NCI-H345 (cell line): ENCODE data around the gene P2RY2.
"Not testable (repeated sequence)": the region's sequence is repeated elsewhere in the genome, so short reads cannot be mapped to it uniquely, and the experiment has no call there.

Experiments
- DNase-seq: peaks from one replicate; lab custom pipeline; 2025; lab: John Stamatoyannopoulos, UW

The P2RY2 gene

DNA sequence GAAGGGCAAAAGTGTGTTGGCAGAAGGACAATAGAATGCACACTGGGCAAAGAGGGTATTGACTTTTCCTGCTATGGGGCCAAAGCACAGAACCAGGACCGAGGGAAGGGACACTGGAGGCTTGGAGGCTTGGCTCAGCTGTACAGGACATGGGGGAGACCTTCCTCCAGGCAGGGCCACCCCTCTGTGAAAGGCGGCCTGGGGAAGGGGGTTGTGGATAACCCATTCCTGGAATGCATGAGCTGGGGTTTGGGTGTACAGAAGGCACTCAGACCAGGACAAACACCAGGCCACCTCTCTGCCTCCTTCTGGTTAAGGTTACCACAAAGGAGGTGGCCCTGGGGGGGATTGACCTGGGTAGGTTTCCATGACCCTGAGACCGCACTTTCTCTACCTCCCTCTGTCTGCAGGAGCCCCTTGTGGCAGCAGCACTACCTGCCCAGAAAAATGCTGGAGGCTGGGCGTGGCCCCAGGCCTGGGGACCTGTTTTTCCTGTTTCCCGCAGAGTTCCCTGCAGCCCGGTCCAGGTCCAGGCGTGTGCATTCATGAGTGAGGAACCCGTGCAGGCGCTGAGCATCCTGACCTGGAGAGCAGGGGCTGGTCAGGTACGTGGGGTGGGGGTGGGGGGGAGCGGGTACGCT lies 9.6 kb downstream of the P2RY2 start:
- peak; percentile 11 for DNase-seq

DNA sequence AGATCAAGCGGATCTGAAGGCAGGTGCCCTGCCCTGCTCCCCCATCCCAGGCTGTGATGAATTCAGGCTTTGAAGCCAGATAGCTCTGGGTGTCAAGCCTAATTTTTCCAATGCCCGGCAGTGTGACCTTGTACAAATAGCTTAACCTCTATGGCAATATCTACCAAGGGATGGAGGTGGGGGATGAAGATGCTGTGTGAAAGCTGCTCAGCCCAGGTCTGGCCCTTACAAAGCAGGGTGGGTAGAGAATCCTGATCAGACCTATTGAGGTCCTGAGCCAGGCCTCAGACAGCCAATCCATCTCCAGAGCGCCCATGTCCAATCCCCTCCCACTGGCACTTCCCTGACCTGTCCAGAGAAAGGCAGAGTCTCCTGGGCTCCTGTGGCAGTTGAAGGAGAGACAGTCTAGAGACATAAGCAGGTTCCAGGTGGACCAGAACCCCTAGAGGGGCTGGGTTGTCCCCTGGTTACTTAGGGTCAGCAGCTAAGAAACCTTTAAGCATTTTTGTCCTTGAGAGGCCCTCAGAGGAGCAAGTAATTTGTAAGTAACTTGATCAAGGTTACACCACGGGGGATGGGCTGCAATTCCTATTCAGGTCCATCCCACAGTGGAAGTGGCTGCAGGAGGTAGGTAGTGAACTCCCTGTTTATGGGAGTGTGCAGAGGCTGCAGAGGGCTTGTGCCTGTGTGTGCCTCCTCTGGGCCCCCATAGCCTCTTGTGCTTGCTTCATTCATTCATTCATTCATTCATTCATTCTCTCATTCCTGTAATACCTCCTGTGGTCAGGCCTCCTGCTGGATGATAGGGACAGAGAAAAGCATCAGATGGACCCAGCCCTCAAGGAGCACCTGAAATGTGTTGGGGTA lies 10.4 kb downstream of the P2RY2 start:
- DNase-seq, result no peak

DNA sequence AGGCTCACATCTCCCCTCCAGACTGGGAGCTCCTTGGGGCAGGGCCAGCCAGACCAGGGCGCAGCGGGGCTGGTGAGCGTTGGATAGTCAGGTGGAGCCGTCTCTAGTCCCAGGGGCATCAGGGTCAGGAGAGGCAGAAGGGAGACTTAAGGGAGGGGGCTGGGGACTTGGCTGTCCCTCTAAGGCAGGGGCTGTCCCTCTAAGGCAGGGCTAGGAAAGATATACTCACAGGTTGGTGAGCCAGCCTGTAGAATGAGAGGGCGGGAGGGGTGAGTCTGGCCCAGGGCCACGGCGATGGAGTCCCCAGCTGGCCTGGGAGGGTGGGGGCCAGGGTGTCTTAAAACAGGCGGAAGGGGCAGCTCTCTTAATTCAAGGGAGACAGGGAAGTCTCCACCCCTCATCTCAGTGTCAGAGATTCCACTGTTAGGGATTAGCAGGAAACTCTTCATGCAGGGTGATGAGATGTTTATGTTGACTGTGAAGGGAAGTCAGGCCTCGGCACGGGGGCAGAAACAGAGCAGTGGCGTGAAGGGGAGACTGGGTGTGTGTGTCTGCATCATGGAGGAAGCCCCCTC lies 11.3 kb downstream of the P2RY2 start:
- no peak for DNase-seq

DNA sequence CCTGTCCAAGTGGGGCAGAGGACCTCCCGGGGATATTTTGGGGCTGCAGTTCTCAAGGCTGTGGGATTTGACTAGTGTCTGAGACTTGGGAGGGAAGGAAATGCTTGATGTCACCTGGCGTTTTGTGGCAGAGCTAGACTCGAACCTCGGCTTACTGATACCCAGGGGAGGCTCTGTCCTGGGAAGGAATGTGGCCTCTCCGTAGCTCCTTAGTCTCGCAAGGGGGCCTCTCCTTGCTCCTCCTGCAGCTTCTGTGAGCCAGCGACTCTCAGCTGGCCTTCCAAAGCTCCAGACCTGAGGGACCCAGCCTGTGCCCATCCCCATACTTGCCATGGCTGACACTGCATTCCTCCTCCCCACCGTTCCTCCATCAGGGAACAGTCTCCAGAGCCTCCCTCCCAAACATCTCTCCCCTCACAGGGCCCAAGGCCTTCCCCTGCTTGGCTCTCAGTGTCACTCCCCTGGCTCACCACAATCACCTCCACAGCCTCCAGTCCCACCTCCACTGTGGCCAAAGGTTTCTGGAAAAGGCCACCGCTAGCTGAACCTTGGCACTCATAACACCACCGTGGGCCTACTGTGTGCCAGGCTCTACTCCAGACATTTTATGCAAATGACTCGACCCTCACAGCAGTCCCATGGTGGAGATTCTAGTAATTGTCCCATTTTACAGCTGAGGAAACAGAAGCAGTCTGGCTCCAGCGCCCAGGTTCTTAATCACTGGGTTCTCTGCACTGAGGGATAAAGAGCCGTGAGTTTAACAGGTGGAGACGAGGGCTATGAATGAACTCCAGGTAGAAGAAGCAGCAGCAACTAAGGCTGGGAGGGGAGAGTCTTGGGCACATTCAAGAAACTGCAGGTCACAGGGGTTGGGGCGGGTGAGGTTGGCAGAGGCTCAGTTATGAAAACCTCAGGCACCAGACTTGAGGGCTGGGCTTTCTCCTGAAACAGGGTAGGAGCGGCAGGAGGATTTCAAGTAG lies 12.1 kb downstream of the P2RY2 start:
- DNase-seq, result no peak

DNA sequence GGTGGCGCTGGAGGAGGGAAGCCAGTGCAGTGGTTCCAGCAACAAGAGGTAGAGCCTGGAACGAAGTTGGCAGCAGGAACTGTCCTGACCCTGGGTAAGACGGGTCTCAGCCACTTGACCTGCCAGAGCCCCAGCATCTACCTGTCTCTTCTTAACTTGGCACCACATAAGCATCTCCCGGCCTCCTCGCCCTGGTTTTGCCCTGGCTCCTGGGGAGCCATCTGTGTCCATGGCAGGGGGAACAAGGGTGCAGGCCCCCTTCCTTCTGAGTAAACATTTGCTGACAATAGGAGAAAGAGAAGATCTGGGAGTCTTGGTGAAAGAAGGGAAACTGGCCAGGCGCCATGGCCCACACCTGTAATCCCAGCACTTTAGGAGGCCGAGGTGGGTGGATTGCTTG lies 12.8 kb downstream of the P2RY2 start:
- DNase-seq, result no peak

DNA sequence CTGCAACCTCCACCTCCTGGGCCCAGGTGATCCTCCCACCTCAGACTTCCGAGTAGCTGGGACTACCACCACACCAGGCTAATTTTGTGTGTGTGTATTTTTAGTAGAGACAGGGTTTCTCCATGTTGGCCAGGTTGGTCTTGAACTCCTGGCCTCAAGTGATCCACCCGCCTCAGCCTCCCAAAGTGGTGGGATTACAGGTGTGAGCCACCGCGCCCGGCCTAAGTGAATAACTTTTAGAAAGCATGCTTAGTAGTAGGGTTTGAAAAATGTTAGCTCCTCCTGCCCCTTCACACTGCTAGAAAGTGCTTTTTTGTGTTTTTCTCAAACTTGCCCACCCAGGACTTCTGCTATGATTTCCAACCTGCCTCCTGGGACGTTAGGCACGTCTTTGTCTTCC lies 14.4 kb downstream of the P2RY2 start:
- DNase-seq, result not testable (repeated sequence)

DNA sequence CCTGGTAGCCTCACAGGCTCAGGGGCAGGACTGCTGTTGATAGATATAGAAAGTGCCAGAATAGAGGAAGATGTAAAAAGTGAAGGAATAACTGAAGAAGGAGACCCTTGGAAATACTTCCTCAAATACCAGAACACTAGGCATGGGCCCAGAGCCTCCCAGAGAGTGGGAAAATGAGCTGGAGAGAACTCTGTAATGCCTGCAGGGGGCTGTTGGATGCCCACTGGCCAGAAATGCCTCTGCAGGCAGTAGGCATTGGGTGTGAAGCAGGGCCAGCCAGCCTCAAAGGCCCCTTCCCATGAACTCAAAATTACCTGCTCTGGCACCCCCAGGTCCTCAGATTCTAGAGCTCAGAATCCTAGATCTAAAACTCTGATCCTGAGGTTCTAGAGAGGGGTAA lies 15.1 kb downstream of the P2RY2 start:
- no peak for DNase-seq

GRCh38 chr11:73233692-73234470 lies 15.8 kb downstream of the P2RY2 start:
- DNase-seq, result no peak

GRCh38 chr11:73234471-73235181 lies 16.5 kb downstream of the P2RY2 start:
- DNase-seq, result no peak

- DNase-seq, result no peak
Measured at GRCh38 chr11:73235236-73235786, 17.2 kb downstream of the P2RY2 start.

DNA sequence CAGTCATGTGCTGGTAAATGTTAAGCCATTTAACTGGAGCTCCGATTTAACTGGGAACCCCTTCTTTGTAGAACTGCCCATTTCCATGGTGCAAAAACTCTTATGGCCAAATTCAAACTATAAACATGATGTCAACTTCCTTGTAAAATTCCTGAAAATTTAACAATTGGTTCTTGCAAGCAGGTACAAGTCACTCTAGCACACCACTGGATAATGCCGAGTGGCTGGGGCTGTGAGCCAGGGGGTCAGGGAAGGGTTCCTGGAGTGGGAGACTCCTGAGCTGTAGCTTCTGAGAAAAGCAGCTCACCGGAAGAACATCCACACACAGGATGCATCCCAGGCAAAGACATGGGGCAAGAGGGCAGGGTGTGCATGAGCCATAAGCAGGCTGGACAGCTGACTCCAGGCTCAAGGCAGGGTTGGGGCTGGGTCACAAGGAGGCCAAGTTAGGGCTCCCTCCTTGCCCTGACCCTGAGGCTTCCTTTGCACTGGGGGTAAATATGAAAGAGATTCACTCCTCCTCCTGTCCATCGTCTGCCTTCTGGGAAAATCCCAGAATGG lies 18.2 kb downstream of the P2RY2 start:
- no peak for DNase-seq

DNA sequence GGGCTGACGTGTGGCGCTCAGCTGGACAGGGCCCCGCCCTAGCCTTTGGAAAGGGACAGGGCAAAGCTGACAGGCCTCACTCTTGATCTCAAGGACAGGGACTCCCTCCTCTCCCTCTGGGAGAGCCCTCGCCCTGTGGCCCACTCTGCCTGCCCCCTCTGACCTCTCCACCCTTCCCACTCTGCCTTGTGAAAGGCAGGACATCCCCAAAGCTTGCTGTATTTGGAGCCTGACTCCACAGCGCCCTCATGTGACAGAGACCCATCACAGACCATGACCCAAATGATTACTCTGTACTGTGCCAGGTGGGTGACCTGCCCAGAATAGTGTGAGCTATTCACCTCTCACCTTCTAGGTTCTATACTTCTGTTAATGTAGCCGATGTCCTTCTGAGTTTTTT lies 18.8 kb downstream of the P2RY2 start:
- peak; percentile 29 for DNase-seq

DNA sequence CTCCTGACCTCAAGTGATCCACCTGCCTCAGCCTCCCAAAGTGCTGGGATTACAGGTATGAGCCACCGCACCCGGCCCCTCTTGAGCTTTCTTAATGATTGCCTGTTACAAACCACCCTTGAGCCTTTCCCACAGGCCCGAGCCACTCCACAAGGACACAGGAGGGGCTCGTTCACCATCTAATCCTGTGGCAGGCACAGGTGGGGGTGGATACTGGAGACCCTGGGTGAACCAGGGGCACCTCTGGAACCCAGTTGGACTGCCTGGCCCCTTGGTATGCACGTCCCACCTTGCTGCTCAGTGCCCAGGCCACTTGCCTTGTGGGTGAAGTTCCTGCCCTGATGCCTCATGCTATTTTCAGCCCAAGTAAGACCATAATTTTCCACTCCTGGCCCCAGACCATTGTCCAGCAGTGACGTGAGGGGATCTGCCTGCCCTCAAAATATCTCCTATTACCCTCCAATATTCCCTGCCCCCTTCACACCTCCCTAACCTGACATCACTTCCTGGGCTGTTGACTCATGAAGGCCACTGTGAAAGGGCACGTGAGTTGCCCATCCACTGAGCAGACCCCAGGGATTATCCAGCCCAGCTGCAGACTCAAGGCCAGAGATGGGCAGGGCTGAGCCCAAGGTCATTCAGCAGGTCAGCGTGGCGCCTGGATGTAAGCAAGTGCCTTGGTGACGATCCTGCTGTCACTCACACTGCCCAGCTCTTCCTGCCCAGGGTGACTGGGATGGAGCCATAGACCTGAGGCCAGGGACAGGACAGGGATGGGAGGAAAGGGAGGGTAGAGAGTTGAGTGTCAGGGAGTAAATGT lies 19.6 kb downstream of the P2RY2 start:
- DNase-seq, result no peak

- no peak for DNase-seq
Measured at GRCh38 chr11:73239111-73239521, 21.0 kb downstream of the P2RY2 start.

DNA sequence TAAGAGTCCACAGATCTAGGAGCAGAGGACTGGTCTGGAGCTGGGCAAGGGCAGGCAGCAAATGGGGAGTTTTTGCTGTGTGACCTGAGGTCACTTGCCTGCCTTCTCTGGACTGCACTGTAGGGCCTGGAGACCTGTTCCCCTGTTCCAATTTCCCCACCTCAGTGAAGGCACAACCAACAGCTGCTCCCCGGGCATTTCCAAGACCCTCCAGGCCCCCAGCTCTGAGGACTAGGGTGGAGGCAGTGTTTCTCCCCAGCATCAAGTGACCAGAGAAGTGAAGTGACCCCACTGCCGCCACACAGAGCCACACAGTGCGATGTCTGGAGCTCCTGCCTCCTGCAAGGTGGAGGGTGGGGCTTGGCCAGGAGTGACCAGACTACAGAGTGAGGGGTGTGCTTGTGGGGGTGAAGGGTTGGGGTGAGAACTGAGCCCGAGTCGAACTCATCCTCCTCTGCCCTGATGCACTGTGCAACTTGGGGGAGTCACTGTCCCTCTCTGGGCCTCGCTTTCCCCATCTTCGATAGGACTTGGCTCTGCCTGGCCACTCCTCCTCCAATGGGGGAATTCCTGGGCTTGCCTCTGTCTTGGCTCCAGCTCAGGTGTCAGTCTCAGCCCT lies 21.6 kb downstream of the P2RY2 start:
- DNase-seq, result no peak

DNA sequence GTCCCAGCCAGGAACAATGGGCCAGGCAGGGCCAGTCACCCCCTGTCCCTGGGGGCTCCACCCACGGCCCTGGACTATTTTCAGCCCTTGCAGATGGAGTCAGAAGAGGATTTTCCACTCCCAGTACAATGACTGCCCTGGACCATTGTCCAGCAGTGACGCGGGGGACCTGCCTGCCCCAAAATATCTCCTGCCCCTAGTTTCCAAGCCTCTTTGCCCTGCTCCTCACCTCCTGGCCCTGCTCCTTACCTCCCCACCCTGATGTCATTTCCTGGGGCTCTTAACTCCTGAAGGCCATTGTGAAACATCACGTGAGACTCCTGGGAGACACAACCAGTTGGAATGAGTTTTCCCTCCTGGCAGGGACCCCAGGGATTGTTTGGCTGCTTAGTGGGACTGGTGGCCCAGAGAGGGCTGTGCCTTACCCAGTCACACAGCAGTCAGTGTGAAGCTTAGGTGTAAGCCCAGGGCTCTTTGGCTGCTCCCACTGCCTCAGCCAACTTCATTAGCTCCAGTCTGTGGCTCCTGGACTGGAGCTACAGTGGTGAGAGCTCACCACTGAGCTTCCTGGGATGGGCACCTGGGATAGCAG lies 22.2 kb downstream of the P2RY2 start:
- no peak for DNase-seq

DNA sequence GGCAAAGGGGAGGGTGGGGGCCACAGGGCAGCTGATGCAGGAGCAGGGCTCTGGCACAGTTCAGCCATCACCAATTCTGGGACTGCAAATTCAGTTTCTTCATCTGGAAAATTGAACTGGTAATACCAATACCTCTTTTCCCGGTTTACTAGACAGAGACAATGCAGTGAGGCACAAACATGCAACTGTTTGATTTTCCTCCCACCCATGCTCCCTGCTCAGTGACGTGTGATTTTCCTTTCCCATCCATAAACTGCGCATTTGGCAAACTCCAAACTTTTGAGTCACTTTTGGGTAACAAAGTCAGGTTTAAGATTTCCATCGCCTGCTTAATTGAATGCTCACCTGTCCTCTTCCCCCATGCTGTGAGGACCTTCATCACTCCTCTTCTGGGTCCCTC lies 23.2 kb downstream of the P2RY2 start:
- DNase-seq, result no peak
